Keratinocyte (primary cell): Measurements from ENCODE around the gene PLCD4. TPM values are rescaled to one million over a fixed set of nuclear protein-coding genes. Genes with fewer than 3 reads are reported as not detected.

Experiments used
- DNase-seq: peaks from one replicate; pipeline ENCODE4 v3.0.0-alpha.2; 2011; ENCODE audit warnings: low read depth, missing footprints, low spot score
- FAIRE-seq: peaks from 2 replicates; lab custom pipeline; 2011; peaks lifted over from hg19 to GRCh38; lab: Jason Lieb, UNC
- H2AFZ ChIP-seq: 2 replicates; pipeline ENCODE4 v1.6.0; 2012; ENCODE audit warnings: low read length, control low read depth, inconsistent platforms; ENCODE audit not compliant: control insufficient read depth
- H3K27ac ChIP-seq: 2 replicates; pipeline ENCODE4 v1.5.1; 2011; ENCODE audit warnings: low read length; ENCODE audit not compliant: control insufficient read depth, insufficient read depth
- H3K27me3 ChIP-seq: 3 replicates; pipeline ENCODE4 v1.6.0; 2011; ENCODE audit warnings: low read length; ENCODE audit not compliant: control insufficient read depth, insufficient read depth; ENCODE audit errors: extremely low read depth
- H3K36me3 ChIP-seq, 2 experiments: 2 replicates in 1 of 2; 3 replicates in 1 of 2; pipeline ENCODE4 v1.5.1; 2011; ENCODE audit warnings: low read length in 2 of 2, mild to moderate bottlenecking in 1 of 2; ENCODE audit not compliant: control insufficient read depth in 2 of 2, insufficient read depth in 2 of 2; ENCODE audit errors: extremely low read depth in 1 of 2
- H3K4me1 ChIP-seq: 3 replicates; pipeline ENCODE4 v1.5.1; 2011; ENCODE audit warnings: low read length; ENCODE audit not compliant: control insufficient read depth, insufficient read depth; ENCODE audit errors: extremely low read depth
- H3K4me2 ChIP-seq: 3 replicates; pipeline ENCODE4 v1.6.0; 2011; ENCODE audit warnings: low read depth, low read length; ENCODE audit not compliant: control insufficient read depth, insufficient read depth; ENCODE audit errors: extremely low read depth
- H3K4me3 ChIP-seq, 3 experiments: fragments of 200-600 bp in 1 of 3; sonication (generic) in 1 of 3; 2 replicates in 2 of 3; 3 replicates in 1 of 3; pipeline ENCODE4 v1.5.1; 2011 to 2016; ENCODE audit warnings: low read length in 3 of 3, mild to moderate bottlenecking in 3 of 3, control low read depth in 2 of 3, inconsistent platforms in 1 of 3, low read depth in 1 of 3, mixed read lengths in 1 of 3, mixed run types in 1 of 3, moderate library complexity in 1 of 3; ENCODE audit not compliant: control insufficient read depth in 2 of 3, insufficient read depth in 2 of 3; ENCODE audit errors: extremely low read depth in 1 of 3
- H3K79me2 ChIP-seq: 2 replicates; pipeline ENCODE4 v1.6.0; 2012; ENCODE audit warnings: low read length; ENCODE audit not compliant: control insufficient read depth, insufficient read depth
- H3K9ac ChIP-seq: 3 replicates; pipeline ENCODE4 v1.6.0; 2011; ENCODE audit warnings: low read length; ENCODE audit not compliant: control insufficient read depth, insufficient read depth; ENCODE audit errors: extremely low read depth
- H3K9me1 ChIP-seq: 3 replicates; pipeline ENCODE4 v1.6.0; 2011; ENCODE audit warnings: low read length; ENCODE audit not compliant: control insufficient read depth, insufficient read depth; ENCODE audit errors: extremely low read depth
- H3K9me3 ChIP-seq: 2 replicates; pipeline ENCODE4 v1.5.1; 2012; ENCODE audit warnings: low read depth, low read length; ENCODE audit not compliant: control insufficient read depth
- H4K20me1 ChIP-seq: 3 replicates; pipeline ENCODE4 v1.6.0; 2011; ENCODE audit warnings: low read length; ENCODE audit not compliant: control insufficient read depth, insufficient read depth; ENCODE audit errors: extremely low read depth
- CTCF ChIP-seq, 3 experiments: IDR thresholded peaks in 1 of 3; conservative IDR thresholded peaks in 1 of 3; optimal IDR thresholded peaks in 1 of 3; 2 replicates in 2 of 3; 3 replicates in 1 of 3; pipeline versions ENCODE3 to v1.5.1; 2011; ENCODE audit warnings: low read length in 3 of 3, mild to moderate bottlenecking in 3 of 3, moderate library complexity in 2 of 3, control low read depth in 1 of 3, inconsistent platforms in 1 of 3; ENCODE audit not compliant: insufficient read depth in 2 of 3; ENCODE audit errors: extremely low read depth in 1 of 3
- EZH2 ChIP-seq: IDR thresholded peaks from one replicate; pipeline ENCODE4 v1.6.1; 2012; ENCODE audit warnings: inconsistent platforms, mild to moderate bottlenecking, low read length, moderate library complexity
- dilution Hi-C: fragments of 300-500 bp; cut with MboI; formaldehyde crosslinking; loops from one replicate; pipeline ENCODE4 v1.7.0; 2020; ENCODE audit warnings: low sequenced_read_pairs; ENCODE audit not compliant: extremely low pct_ligation_motif_present
- polyA plus RNA-seq, 5 experiments: library from polyadenylated mRNA; depleted of rRNA in 3 of 5; stranded (reverse) in 3 of 5; stranded (forward) in 1 of 5; unstranded in 1 of 5; fragments of >200 nt; gene quantifications; 1 replicate in 1 of 5; 2 replicates in 3 of 5; 3 replicates in 1 of 5; pipeline versions ENCODE4 v1.2.1 to v1.2.3, GENCODE V29; 2011 to 2012; ENCODE audit warnings: missing spikeins in 2 of 5, low read depth in 1 of 5, low replicate concordance in 1 of 5

Gene PLCD4
- polyA plus RNA-seq, 1 donor (not counting 4 experiments of a cell fraction or from before 2014, with no cell fraction given): 15.3 TPM

- dilution Hi-C loops: no loop called here
Observed at GRCh38 chr2:218642786-218643185, 35.1 kb downstream of the PLCD4 start.

GRCh38 chr2:218643751-218644310 lies 36.1 kb downstream of the PLCD4 start:
- dilution Hi-C loops: no loop called here
- Histone ChIP-seq H3K9me3 (no peaks in the 10 kb centered on the region), H3K79me2 (peaks cover 19% of the 10 kb centered on the region), H3K9ac (no peak overlapping the region), H3K36me3 (peaks cover 42 to 66% of the 10 kb centered on the region in 2 experiments), H3K4me2 (no peak overlapping the region), H3K4me1 (peaks cover 23% of the 10 kb centered on the region), H3K9me1 (no peaks in the 10 kb centered on the region), H3K4me3 (no peak overlapping the region), H4K20me1 (peaks cover 3% of the 10 kb centered on the region), H3K27ac (peak overlapping the region; percentile 74), H2AFZ (no peak overlapping the region), H3K27me3 (no peaks in the 10 kb centered on the region)
- TF ChIP-seq EZH2 (no peak), CTCF (optimal IDR thresholded peaks at IDR 0.05 in 1 of 3, IDR thresholded peaks at IDR 0.05 in 1 of 3, conservative IDR thresholded peaks at IDR 0.05 in 1 of 3; ENCODE audit: extremely low read depth in 1 of 3, insufficient read depth in 2 of 3, low read length in 3 of 3) (no peak)
- FAIRE-seq: no peak
- no peak for DNase-seq

More at GRCh38 chr2:218642786-218643185, 35.1 kb downstream of the PLCD4 start:
- H3K4me1 ChIP-seq: peaks cover 23% of the 10 kb centered on the region
- TF ChIP-seq CTCF (optimal IDR thresholded peaks at IDR 0.05 in 1 of 3, IDR thresholded peaks at IDR 0.05 in 1 of 3, conservative IDR thresholded peaks at IDR 0.05 in 1 of 3; ENCODE audit: extremely low read depth in 1 of 3, insufficient read depth in 2 of 3, low read length in 3 of 3) (no peak), EZH2 (no peak)
- no peak overlapping the region for H3K27ac ChIP-seq
- peaks cover 3% of the 10 kb centered on the region for H4K20me1 ChIP-seq
- FAIRE-seq: no peak
- no peak overlapping the region for H3K9ac ChIP-seq
- peaks cover 42 to 65% of the 10 kb centered on the region in 2 experiments for H3K36me3 ChIP-seq
- no peaks in the 10 kb centered on the region for H3K9me1 ChIP-seq
- no peak overlapping the region for H3K4me3 ChIP-seq
- H2AFZ ChIP-seq: no peak overlapping the region
- no peak overlapping the region for H3K4me2 ChIP-seq
- no peaks in the 10 kb centered on the region for H3K27me3 ChIP-seq
- H3K9me3 ChIP-seq: no peaks in the 10 kb centered on the region
- H3K79me2 ChIP-seq: peaks cover 14% of the 10 kb centered on the region
- DNase-seq: no peak
